Germinal center (tissue), 1 donor: Measurements from ENCODE around the gene FBXO17.
A peak's percentile ranks its signal among the peaks of the same experiment; 100 is the strongest.

Source experiments
- DNase-seq: peaks from one replicate; pipeline ENCODE4 v3.0.0; 2012; ENCODE audit warnings: mixed read lengths, low spot score

Gene FBXO17

DNA sequence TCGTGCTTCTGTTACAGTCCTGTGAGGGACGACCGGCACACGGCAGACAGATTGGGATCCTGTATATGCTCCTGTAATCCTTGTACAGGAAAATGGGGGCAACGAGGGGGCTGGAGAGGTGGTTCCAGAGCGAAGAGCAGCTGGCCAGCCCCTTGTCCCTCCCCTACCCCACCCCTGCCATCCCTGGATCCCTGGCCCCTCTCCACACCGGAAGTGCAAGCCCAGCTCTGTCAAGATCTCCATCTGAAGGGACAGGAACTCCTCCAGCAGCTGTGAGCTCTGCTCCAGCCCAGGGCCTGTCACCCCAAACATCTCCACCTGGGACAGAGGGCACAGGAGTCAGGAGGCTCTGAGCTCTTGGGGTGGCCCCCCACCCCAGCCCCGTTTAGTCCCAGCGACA lies 58.0 kb downstream of the FBXO17 start:
- no peak for DNase-seq

DNA sequence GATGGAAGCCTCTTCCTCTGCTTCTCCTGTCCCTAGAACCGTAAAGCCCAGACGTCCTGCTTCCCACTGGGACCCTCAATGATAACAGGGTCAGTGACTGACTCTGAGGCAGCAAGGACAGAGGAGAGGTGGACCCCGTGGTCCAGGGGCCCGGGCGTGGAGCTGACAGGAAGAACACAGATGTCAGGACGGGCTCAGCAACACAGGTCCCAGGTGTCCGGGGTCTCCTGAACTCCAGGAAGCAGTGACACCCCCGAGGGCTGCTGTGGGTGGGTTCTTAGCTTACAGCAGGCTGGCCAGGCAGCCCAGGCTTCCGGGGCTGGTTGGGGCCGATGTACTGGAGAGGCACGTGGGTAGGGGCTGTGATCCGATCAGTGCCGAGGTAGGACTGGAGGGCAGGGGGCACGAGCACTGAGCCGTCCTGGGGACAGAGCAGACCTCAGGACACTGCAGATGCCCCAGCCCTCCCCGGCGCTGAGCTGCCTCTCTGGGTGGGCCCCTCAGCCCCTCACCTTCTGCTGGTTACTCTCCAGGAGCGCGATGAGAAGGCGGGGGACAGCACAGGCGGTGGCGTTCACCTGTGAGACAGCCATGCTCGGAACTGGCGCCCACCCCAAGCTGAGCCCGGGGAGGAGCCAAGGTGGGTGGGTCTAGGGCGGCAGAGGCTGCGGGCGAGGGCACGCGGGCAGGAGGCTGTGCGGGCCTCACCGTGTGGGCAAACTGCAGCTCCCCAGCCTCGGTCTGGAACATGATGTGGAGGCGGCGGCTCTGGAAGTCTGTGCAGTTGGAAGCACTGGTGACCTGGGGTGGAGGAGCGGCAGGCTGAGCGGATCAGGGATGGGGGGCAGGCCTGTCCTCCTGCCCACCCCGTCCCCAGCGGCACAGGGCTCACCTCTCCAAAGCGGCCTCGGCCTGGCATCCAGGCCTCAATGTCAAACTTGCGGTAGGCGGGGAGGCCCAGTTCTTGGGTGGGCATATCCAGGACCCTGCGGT lies 59.9 kb downstream of the FBXO17 start:
- DNase-seq = no peak

- DNase-seq = no peak
Observed at GRCh38 chr19:38913958-38914357, 61.6 kb downstream of the FBXO17 start.

GRCh38 chr19:38912600-38913514 lies 62.7 kb downstream of the FBXO17 start:
- no peak for DNase-seq

DNA sequence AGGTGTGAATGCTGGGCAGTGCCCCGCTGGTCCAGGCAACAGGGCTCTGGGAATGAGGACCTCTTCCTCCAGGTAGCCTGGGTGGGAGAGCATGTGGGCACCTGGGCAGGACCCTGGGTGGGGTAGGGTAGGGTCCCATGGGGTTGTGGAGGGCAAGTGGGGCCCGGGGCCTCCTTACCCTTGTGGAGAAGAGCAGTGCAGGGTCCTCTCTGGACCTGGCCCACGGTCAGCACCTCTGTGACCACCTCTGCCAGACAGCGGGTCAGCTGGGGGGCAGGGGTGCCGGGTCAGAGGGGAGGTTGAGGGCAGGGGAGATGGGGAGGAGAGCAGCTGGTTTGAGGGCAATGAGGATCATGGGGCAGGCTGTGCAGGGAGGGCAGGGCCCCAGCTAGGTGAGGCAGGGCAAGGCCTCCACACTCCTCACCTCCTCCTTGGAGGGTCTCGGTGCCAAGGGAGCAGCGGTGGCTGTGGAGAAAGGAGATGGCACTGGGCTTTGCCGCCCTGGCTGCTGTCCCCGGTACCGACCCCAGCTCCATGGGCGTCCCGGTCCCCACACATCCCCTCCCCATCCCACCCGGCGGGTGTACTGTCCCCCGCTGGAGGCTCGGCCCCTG lies 64.0 kb downstream of the FBXO17 start:
- DNase-seq = no peak

GRCh38 chr19:38910488-38910887 lies 65.1 kb downstream of the FBXO17 start:
- no peak for DNase-seq

DNA sequence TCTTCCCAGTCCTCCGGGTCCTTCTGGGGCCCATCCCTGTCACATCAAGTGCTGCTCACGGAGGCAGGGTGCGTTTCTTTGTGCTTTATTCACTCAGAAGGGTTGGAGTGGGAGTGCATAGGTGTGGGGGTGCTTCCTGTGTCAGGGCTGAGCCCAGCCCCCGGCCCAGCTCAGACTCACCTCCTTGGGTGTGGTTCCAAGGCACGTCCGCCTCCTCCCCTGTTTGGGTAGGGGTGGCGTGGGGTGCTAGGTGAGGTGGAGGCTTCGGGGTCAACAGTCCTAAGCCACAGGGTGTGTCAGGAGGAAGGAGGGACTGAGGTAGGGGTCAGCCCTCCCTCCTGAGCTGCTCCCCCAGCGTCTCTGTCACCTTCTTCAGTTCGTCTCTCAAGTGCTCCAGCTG lies 66.6 kb downstream of the FBXO17 start:
- no peak for DNase-seq

- DNase-seq = no peak
Observed at GRCh38 chr19:38907670-38908069, 67.9 kb downstream of the FBXO17 start.

DNA sequence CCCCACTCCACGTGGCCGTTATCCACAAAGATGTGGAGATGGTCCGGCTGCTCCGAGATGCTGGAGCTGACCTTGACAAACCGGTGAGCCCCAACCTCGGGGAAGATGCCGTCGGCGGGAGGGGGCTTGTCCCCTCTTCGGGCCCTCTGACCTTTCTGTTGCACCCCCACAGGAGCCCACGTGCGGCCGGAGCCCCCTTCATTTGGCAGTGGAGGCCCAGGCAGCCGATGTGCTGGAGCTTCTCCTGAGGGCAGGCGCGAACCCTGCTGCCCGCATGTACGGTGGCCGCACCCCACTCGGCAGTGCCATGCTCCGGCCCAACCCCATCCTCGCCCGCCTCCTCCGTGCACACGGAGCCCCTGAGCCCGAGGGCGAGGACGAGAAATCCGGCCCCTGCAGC lies 68.3 kb downstream of the FBXO17 start:
- DNase-seq = no peak

DNA sequence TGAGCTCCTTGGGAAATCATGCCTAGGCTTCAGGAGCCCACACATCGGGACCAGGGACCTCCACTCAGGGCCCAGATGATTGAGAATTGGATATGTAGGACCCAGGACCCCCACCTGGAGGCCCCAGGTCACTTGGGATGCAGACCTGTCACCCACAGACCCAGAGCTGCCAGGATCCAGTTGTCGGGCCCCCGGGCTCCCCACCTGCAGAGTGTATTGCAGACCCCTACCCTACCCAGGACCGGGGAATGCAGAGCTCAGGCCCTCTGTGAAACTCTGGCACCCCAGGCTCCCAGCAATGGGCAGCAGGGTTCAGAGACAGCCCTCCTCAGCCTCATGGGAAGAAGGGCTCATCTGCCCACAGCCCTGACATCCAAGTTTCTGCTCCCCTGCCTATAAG lies 69.9 kb downstream of the FBXO17 start:
- no peak for DNase-seq

GRCh38 chr19:38904581-38905539 lies 70.7 kb downstream of the FBXO17 start:
- no peak for DNase-seq

DNA sequence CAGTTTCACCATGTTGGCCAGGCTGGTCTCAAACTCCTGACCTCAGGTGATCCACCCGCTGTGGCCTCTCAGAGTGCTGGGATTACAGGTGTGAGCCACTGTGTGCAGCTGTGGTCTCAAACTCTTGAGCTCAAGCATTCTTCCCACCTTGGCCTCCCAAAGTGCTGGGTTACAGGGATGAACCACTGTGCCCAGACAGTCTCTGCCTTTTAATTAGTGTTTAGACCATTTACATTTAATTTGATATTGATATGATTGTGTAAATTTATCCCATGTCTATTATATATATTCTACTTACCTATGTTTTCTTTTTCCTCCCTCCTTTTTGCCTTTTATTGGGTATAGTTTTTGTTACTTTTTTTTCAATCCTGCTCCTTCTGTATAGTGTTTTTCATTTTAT lies 73.9 kb downstream of the FBXO17 start:
- no peak for DNase-seq

- no peak for DNase-seq
Observed at GRCh38 chr19:38900743-38901190, 74.8 kb downstream of the FBXO17 start.

GRCh38 chr19:38900202-38900629 lies 75.3 kb downstream of the FBXO17 start:
- no peak for DNase-seq

GRCh38 chr19:38899447-38900201 lies 75.9 kb downstream of the FBXO17 start, which contains the start of the genes NFKBIB and SIRT2:
NFKBIB (plus strand) TSS chr19:38899969; CDS start chr19:38900033, 64 bp downstream.
SIRT2 (minus strand) TSS chr19:38899618; CDS start chr19:38899521, 97 bp downstream.
- peak; percentile 98 for DNase-seq

- DNase-seq = no peak
Observed at GRCh38 chr19:38898788-38899446, 76.6 kb downstream of the FBXO17 start.

- no peak for DNase-seq
Observed at GRCh38 chr19:38894968-38895367, 80.6 kb downstream of the FBXO17 start.

DNA sequence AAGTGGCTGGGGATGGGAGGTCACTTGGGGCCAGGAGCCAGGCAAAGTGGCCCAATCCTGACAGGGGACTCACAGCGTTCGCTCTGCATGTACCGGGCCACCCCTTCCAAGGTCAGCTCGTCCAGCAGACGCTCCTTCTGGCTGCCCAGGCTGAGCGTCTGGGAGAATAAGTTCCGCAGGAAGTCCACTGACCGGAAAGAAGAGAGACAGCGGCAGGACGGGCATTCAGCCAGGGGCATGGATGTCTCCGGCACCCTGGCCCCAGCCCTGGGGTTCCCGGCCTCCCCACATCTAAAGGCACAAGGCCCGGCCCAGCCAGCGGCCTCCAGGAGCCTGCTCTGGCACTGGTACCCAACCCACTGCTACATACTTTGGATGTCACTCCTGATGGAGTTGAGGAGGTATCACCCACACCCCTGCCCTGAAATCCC lies 82.2 kb downstream of the FBXO17 start:
- DNase-seq = no peak

DNA sequence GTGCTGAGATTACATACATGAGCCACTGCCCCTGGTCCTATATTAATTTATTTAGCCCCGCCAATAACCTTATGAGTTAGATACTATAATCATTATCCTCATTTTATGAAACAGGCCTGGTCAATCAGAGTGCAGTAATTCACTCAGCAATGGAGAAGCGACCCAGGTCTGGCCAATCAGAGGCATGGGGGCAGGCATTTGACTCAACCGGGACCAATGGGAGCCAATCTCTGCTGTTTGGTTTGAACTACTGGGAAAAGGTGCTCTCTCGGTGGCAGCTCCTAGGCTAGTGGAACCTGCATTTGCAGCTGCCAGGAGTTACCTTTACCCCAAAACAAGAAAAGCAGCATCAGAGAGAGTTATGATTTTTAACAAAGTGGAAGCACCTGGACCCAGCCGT lies 82.7 kb downstream of the FBXO17 start:
- no peak for DNase-seq
